HTERT RPE-1 (cell line): ENCODE measurements around the gene ARHGEF4.

Experiments used
- in situ Hi-C: fragments of 300-500 bp; cut with MboI; formaldehyde crosslinking; loops from 4 replicates; pipeline ENCODE4 v1.14.3; 2020; ENCODE audit warnings: low sequenced_read_pairs

Gene ARHGEF4

DNA sequence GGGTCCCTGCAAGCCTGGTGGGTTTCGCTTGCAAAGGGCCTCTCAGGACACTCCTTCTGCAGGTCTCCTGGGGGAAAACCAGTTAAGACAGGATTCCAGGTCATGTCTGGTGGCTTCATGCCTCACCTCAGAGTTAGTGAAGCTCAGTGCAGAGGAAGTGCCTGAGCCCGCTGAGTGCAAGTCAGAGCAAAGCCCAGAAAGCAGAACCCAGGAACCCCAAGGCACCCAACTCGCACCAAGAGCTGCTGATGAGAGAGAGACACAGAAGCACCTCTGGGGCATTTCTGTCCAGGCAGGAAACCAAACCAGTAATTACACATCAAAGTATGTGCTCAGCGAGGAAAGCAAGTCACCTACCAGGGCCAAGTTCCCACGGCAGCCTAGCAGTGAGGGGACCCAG is 78.4 kb downstream of the ARHGEF4 start:
- in situ Hi-C loops: no loop called here

DNA sequence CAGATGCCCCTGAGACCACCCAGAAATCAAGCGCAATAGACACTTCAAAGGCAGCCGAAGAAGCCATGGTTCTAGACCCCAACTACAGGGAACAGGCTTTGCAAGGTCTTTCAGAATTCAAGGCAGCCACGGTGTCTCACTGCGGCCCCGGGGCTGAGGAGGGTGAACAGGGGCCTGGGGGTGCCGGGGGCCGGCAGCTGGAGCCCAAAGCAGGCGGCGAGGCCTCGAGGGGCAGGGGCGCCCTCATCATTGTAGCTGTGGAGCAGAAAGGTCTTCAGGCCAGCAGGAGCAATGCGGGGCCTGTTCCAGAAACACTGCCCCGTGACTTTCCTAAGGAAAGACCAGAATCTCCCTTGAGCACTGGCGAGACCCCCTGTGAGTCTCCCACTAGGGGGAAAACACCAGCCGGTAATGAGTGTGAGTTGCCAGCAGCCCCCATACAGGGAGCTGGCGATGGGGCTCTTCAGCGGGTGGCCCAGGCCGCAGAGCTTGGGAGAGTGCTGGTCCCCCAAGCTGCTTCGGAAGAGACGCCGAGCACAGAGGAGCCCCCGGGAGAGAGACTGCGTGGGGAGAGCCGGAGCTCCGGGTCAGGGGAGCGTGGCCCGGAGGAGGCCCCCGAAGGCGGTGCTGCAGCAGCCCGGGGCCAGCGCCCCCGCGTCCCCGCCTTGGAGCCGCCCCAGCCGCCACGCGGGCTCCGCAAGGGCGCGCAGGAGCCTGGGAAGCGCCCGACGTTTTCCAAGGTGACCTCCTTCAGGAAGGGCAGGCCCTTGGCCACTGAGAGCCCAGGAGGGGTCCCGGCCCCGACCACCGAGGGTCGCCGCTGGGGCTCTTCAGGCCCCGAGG is 79.1 kb downstream of the ARHGEF4 start:
- in situ Hi-C loops: no loop called here

DNA sequence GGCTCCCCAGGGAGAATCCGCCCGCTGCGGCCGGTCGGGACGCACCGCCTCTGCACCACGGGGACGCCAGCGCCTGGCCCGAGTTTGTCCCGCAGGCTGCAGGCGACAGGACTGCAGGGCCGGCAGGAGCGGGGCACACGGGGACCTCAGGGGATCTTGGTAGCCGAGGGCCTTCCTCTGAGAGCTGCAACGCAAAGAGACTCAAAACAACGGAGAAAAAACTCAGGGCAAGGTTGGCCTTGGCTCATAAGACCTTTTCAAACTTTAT is 79.7 kb downstream of the ARHGEF4 start:
- in situ Hi-C loops: no loop called here

DNA sequence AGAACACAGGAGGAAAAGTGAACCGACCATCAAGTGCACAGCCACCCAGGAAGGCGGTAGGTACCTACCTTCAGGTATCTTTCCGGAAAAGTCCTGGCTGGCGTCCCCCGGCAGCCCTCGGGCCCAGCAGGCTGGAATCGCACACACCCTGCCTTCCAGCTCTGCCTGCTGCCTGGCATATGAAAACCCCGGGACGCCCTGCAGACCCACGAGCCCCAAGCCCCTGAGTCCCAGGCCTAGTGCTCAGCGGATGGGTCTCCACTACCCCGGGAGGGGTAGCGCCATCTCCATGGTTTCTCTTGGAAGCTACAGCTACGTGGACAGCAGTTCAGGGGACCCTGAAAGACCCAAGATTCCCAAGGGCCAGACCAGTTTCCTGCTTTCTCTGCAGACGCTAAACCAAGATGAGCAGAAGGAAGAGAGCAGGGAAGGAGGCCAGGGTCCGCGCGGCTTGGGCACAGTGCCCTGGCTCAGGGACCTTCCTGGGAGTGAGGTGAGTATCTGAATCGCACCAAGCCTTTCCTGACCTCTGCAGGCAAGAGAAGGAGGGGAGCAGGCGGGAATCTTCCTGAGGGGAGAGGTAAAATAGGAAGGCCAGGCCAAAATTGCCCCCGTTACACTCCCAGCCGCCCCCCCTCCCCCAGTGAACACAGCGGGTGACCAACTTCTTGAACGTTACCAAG is 80.4 kb downstream of the ARHGEF4 start:
- in situ Hi-C loops: no loop called here

DNA sequence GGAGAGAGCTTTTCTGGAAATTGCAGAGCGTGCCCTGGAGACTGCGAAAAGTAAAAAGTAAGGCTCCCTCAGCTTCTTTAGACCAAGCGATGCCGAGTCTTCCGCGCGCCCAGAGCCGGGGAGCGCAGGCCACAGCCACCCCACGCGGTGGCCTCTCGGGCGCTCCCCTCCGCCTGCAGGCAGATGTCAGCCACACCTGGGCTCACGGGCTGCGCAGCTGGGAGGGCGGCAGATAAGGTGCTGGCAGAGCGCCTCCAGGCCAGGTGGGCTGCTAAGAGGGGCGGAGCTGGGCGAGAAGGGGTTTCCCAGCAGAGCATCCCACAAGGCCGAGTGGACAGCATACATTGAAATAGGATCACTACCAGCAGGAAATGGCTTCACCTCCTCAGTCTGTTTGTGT is 81.7 kb downstream of the ARHGEF4 start:
- in situ Hi-C loops: no loop called here

DNA sequence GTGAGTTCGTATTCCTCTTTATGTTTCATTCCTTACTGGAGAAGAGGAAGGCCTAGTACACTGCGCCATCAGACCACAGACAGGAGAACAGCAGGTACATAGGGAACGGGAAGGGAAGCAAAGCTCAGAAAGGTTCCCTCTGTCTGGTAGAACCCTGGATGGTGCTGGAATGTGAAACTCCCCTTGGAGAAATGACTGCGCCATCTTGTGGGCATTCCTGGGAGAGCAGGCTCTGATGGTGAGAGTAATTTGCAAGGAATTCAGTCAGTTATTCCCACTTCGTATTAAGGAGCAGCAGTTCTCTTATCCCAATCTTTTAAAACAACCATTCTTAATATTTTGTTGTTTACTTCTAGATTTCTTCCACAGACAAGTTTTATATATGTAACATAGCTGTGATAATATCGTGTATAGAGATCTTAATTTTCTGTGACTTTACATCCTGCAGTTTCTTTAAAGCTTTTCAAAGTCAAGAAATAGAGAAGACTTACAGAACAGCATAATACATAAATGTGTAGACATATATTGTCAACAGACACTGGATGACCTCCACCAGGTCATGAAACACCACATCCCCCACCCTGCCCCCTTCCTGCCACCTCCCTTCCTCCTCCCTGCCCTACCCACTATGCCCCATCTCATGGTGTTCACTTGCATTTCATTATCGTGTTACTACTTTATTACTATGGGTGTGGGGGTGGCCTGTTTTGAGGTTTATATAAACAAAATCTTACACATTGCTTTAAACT is 83.9 kb downstream of the ARHGEF4 start:
- in situ Hi-C loops: no loop called here

DNA sequence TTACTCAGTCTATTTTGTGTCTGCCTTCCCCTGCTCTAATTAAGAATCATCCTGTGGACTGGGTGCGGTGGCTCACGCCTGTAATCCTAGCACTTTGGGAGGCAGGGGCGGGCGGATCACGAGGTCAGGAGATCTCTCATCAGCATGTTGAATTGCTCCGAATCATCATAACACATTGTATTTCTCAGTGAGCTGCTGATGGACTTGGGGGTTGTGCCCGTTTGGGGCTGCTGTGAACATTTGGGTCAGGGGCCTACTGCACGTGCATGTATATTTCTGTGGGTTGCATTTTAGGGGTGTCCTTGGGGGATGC is 84.4 kb downstream of the ARHGEF4 start:
- in situ Hi-C loops: no loop called here

DNA sequence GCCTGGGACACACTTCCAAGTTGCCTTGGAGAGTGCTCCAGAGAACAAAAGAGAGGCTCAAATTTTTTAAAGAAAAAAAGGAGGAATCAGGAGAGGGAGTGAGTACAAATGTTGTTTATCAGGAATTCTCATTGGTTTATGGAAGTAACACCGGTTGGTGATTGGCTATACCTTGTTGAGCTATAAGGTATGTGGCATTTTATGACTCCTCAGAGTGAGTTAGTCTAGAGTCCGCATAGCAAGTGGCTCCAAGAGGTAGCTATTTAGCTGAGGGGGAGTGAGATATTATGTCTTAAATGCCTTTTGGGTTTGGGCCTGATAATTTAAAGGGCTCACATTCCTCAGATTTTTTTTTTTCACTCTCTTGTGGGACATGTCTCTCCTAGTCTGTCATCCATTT is 85.7 kb downstream of the ARHGEF4 start:
- in situ Hi-C loops: no loop called here

DNA sequence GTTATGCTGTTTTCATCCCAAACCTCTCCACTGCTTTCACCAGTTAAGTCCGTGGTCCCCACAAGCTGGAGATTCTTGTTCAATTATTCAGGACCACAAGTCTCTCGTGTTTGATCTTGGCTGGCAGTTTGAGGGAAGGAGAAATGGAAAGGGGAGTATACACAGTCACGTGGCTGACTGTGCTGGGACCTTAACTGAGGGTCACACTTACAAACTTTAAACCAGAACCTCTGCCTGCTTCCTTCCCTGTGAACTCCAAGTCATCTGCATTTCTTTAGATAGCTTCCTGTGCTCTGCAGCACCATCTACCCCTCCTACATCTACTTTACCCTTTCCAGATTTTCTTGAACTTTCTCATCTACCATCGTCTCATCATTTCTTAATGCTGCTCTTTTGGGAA is 91.7 kb downstream of the ARHGEF4 start:
- in situ Hi-C loops: no loop called here

DNA sequence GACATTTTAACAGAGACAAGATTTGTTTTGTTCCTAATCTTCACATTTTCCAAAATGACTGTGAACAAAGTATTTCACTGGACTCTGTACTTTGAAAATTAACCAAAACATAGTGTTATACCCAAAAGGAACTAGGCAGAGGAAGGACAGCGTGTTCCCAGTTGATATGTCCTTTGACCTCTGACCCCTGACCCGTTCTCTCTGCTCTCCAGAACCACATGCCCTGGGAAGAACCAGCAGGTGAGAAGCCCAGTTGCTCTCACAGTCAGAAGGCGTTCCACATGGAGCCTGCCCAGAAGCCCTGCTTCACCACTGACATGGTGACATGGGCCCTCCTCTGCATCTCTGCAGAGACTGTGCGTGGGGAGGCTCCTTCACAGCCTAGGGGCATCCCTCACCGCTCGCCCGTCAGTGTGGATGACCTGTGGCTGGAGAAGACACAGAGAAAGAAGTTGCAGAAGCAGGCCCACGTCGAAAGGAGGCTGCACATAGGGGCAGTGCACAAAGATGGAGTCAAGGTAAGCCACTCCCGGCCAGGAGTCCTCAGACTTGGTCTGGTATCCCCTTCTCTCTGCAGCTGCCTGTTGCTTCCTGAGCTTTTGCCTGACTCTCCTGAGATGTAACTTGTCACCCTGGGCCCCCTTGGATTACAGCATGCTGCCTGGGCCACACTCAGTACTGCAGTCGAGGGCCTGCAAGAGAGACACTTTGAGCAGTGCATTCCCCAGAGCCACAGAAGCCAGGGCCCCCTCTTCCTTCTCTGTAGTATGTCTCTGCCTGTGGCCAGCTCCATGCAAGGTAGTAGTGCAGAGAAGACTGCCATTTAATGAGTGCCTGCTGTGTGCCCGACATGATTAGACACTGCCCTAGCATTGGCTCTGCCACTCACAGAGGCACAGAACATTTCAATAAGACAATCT is 94.3 kb downstream of the ARHGEF4 start:
- in situ Hi-C loops: no loop called here

DNA sequence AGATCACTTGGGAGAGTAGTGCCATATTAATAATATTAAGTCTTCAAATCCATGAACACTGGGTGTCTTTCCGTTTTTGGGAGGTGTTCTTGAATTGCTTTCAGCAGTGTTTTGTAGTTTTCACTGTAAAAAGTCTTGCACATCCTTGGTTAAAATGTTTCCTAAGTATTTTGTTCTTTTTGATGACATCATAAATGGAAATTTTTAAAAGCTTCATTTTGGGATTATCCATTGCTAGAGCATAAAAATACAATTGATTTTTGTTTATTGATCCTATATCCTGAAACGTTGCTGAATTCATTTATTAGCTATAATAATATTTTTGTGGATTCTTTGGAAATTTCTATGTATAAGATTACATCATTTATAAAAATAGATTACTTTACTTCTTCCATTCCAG is 96.8 kb downstream of the ARHGEF4 start:
- in situ Hi-C loops: no loop called here

DNA sequence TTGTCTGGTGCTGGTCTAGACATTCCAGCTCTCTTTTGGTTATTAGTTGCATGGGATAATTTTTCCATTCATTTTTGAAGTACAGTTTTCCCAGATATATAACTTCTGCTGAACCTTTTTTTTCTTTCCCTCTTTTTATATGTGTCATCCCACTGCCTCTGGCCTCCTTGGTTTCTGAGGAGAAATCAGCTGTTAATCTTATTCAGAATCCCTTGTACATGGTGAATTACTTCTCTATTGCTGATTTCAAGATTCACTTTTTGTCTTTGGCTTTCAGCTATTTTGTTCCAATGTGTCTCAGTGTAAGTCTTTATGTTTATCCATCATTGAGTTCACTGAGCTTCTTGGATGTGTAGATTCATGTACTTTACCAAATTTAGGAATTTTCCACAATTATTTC is 99.7 kb downstream of the ARHGEF4 start:
- in situ Hi-C loops: no loop called here

DNA sequence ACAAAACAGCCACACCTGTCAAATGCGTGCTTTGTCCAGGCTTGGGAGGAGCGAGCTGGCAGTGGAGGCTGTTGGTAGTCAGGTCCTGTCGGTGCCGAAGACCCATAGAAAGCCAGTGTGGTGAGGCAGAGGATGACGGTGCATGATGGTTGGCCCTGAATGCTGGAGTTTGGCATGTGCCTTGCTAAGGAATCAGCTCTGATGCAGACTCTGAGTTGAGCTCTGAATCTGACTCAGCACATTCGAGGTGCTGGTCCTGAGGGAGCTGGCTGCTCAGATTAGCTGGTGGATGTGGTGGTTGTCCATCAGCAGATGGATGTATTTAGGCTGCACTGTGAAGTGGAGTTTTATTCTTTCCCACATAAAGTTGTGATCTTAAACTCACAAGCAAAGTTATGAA is 111.3 kb downstream of the ARHGEF4 start:
- in situ Hi-C loops: no loop called here

DNA sequence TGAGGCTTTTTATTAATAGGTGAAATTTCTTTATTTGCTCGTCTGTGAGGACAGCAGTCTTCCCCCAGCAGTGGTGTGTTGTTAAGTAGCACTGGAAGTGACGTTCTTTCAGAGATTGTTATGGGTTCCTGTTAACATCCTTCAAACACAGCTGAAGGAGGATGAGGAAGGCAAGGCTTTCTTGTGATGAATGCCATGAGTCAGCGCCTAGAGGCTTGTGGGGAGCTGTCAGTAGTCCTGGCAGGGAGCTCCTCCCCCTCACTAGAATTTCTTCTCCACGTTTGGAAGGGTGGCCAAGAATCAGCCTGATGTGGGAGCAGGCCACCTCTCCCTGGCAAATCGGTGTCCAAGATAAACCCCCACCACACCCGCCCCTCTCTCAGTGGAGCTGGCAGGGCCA is 113.2 kb downstream of the ARHGEF4 start:
- in situ Hi-C loops: no loop called here

DNA sequence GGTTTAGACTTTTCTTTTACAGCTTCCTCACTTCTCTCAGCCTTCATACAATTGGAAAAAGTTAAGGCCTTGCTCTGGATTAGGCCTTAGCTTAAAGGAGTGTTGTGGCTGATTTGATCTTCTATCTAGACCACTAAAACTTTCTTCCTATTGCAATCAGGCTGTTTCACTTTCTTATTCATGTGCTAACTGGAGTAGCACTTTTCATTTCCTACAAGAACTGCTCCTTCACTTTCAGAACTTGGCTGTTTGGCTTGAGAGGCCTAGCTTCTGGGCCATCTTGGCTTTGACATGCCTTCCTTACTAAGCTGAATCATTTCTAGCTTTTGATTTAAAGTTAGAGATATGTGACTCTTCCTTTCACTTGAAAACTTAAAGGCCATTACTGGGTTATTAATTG is 114.3 kb downstream of the ARHGEF4 start:
- in situ Hi-C loops: no loop called here

DNA sequence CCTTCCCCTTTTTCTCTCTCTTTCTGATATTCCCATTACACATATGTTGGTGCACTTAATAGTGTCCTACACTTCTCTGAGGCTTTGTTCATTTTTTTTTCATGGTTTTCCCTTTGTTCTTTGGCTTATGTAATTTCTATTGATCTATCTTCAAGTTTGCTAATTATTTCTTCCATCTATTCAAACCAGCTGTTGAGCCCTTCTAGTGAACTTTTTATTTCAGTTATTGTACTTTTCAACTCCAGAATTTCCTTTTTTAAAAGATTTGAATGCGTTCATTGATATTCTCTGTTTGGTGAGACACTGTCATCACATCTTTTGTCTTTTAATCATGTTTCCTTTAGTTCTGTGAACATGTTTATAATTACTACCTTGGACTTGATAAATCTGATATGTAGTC is 118.2 kb downstream of the ARHGEF4 start:
- in situ Hi-C loops: no loop called here

DNA sequence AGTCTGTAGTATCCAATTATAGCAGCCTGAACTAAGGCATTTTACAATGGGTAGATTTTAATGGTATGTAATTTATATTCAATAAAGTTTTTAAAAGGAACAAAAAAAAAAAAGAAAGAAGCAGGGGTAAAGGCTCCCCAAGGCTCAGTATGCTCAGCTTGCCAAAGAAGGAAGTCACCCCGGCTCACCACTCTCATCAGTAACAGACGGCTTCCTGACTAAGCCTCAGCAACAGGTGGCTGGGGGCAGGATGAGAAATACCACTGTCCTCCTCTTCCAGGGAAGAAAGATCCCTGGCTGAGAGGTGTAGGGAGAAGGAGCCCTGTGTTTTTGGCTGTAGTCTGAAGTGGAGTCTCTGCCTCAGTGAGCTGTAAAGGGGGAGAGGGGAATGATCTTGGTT is 121.2 kb downstream of the ARHGEF4 start:
- in situ Hi-C loops: no loop called here

DNA sequence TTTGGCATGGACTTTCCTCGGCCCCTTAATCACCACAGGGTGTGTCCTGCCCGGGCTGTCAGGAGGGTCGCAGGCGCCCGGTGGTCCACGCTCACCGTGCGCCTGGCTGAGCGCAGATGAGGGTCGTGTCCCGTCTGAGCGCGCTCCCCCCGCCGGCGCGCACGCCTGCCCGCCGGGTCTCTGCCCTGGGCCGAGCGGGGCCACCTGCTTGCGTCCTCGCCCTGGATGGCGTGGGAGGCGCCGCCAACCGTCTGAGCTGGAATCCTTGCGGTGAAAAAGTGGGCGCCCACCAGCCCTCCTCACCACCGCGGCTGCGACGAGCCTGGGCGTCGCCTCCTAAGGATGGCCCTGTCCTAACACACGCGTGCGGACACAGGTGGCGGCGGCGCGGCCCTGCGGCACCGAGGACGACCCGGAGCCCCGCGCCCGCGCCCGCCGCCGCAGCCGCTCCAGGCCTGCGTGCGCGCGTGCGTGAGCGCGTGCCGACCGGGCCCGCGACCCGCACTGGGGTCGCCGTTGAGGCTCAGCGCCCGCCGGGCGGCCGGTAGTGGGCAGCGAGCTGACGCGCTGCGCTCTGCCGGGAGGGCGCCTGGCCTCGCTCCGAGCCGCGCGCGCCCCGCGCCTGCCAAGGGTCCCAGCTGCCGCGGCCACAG is 126.6 kb downstream of the ARHGEF4 start:
- in situ Hi-C loops: no loop called here

DNA sequence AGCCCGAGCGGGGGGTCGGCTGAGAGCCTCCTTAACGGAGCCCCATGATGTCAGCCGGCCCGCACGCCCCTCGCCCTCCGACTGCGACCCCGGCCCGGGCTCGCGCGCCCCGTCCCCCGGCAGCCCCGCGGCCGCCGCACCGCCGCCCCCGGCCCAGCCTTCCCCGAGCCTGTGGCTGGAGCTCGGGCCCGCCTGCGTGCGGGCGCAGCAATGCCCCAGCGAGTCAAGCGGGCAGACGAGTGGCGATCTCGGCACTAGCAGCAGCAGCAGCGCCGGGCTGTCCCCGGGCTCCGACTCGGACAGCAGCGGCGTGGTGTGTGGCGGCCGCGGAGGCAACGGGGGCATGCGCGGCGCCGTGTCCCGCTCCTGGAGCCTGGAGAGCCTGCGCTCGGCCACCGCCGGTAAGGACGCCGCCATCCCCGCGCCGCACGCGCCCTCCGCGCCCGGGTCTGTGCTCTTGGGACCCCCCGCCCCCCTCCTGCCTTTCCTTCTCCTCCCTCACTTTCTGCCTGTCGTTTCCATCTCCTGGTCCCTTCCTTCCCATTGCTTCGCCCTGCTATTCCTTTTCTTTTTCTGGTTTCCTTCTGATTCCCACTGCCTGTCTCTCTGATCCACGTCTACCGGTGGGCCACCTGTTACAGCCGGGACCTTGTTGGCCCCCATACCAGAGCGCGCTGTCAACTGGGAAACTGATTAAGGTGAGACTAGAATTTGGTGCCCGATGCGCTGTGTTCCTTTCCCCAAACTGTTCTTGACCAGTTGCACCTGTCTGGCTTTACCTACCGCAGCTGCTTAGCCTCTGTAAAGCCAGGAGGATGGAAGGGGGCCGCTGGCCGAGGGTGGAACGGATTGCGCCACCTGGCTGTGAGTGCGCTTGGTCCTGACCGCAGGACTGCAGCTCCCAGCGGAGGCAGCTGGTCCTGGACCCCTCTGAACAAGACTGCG is 127.4 kb downstream of the ARHGEF4 start:
- in situ Hi-C loops: no loop called here

DNA sequence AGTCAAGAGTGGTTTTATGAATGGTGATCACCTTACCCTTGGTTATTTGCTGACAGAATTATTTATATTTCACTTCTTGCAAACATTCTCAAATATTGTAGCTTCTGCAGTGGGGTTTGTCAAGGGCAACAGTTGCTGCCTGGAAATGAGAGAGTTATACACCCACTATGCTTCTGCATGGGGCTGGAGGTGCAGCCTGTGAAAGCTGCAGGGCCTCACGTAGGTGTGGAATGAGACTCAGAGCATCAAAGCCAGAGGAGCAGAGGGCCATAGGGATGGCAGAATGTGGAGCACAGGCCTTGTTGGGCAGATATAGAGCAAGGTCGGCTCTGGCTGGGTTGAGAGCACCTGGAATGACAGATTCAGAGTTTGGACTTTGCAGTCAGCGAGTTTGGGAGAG is 128.2 kb downstream of the ARHGEF4 start:
- in situ Hi-C loops: no loop called here
